Measurements from ENCODE around the gene ADAMTSL5.
"Not testable (repeated sequence)": the region's sequence is repeated elsewhere in the genome, so short reads cannot be mapped to it uniquely, and the experiment has no call there.

Gene ADAMTSL5

GRCh38 chr19:1503925-1504773 lies 8.7 kb downstream of the ADAMTSL5 start:
- no peak overlapping the region for H3K9ac ChIP-seq (ENCODE audit: insufficient read length)

GRCh38 chr19:1503089-1503924 lies 9.5 kb downstream of the ADAMTSL5 start:
- H3K4me3 ChIP-seq: peak overlapping the region; percentile 52
- H3K36me3 ChIP-seq (ENCODE audit: insufficient read depth, low read length): no peaks in the 10 kb centered on the region
- DNase-seq (ENCODE audit: low read depth, low spot score): no peak
- no peak overlapping the region for H3K27ac ChIP-seq
- H3K9ac ChIP-seq (ENCODE audit: insufficient read length): peak overlapping the region; percentile 37
- no peaks in the 10 kb centered on the region for H3K9me3 ChIP-seq (ENCODE audit: low read depth, low read length)
- TF ChIP-seq FOXP2 (optimal IDR thresholded peaks at IDR 0.05; ENCODE audit: control extremely low read depth, extremely low read length, insufficient read depth) (no peak), POLR2AphosphoS5 (IDR thresholded peaks at IDR 0.05; ENCODE audit: borderline replicate concordance, low read depth, low read length) (no peak), EZH2 (IDR thresholded peaks at IDR 0.05) (no peak)

More at GRCh38 chr19:1503925-1504773, 8.7 kb downstream of the ADAMTSL5 start:
- Histone ChIP-seq H3K9me3 (ENCODE audit: low read depth, low read length) (no peaks in the 10 kb centered on the region), H3K36me3 (ENCODE audit: insufficient read depth, low read length) (no peaks in the 10 kb centered on the region), H3K4me3 (peak overlapping the region; percentile 52; the same call in 1 of the 2 replicates), H3K27ac (no peak overlapping the region)
- DNase-seq (ENCODE audit: low read depth, low spot score): no peak
- TF ChIP-seq EZH2 (IDR thresholded peaks at IDR 0.05): no peak
- no peak for TF ChIP-seq FOXP2 (optimal IDR thresholded peaks at IDR 0.05; ENCODE audit: control extremely low read depth, extremely low read length, insufficient read depth)
- TF ChIP-seq POLR2AphosphoS5 (IDR thresholded peaks at IDR 0.05; ENCODE audit: borderline replicate concordance, low read depth, low read length): no peak

GRCh38 chr19:1502433-1503088 lies 10.3 kb downstream of the ADAMTSL5 start:
- no peak overlapping the region for H3K27ac ChIP-seq
- DNase-seq (ENCODE audit: low read depth, low spot score): no peak
- H3K4me3 ChIP-seq: no peak overlapping the region
- H3K9me3 ChIP-seq (ENCODE audit: low read depth, low read length): no peaks in the 10 kb centered on the region
- no peak for TF ChIP-seq POLR2AphosphoS5 (IDR thresholded peaks at IDR 0.05; ENCODE audit: borderline replicate concordance, low read depth, low read length)
- no peak for TF ChIP-seq EZH2 (IDR thresholded peaks at IDR 0.05)
- no peak for TF ChIP-seq FOXP2 (optimal IDR thresholded peaks at IDR 0.05; ENCODE audit: control extremely low read depth, extremely low read length, insufficient read depth)
- H3K9ac ChIP-seq (ENCODE audit: insufficient read length): peak overlapping the region; percentile 37
- H3K36me3 ChIP-seq (ENCODE audit: insufficient read depth, low read length): no peaks in the 10 kb centered on the region

GRCh38 chr19:1501200-1501595 lies 11.6 kb downstream of the ADAMTSL5 start:
- H3K27ac ChIP-seq: no peak overlapping the region
- no peak overlapping the region for H3K9ac ChIP-seq (ENCODE audit: insufficient read length)
- H3K36me3 ChIP-seq (ENCODE audit: insufficient read depth, low read length): no peaks in the 10 kb centered on the region
- TF ChIP-seq FOXP2 (optimal IDR thresholded peaks at IDR 0.05; ENCODE audit: control extremely low read depth, extremely low read length, insufficient read depth) (no peak), EZH2 (IDR thresholded peaks at IDR 0.05) (no peak), POLR2AphosphoS5 (IDR thresholded peaks at IDR 0.05; ENCODE audit: borderline replicate concordance, low read depth, low read length) (no peak)
- H3K4me3 ChIP-seq: no peak overlapping the region
- H3K9me3 ChIP-seq (ENCODE audit: low read depth, low read length): no peaks in the 10 kb centered on the region
- no peak for DNase-seq (ENCODE audit: low read depth, low spot score)

GRCh38 chr19:1499231-1499630 lies 13.6 kb downstream of the ADAMTSL5 start:
- not testable (repeated sequence) for H3K27ac ChIP-seq; H3K36me3 ChIP-seq (ENCODE audit: insufficient read depth, low read length); DNase-seq (ENCODE audit: low read depth, low spot score); H3K9me3 ChIP-seq (ENCODE audit: low read depth, low read length); H3K9ac ChIP-seq (ENCODE audit: insufficient read length); H3K4me3 ChIP-seq

- TF ChIP-seq POLR2AphosphoS5 (IDR thresholded peaks at IDR 0.05; ENCODE audit: borderline replicate concordance, low read depth, low read length) (no peak), EZH2 (IDR thresholded peaks at IDR 0.05) (no peak), FOXP2 (optimal IDR thresholded peaks at IDR 0.05; ENCODE audit: control extremely low read depth, extremely low read length, insufficient read depth) (no peak)
- Histone ChIP-seq H3K9me3 (ENCODE audit: low read depth, low read length) (no peaks in the 10 kb centered on the region), H3K4me3 (no peak overlapping the region; the same call in 1 of the 2 replicates), H3K27ac (no peak overlapping the region), H3K9ac (ENCODE audit: insufficient read length) (no peak overlapping the region), H3K36me3 (ENCODE audit: insufficient read depth, low read length) (no peaks in the 10 kb centered on the region)
- no peak for DNase-seq (ENCODE audit: low read depth, low spot score)
Measured at GRCh38 chr19:1497578-1498235, 15.1 kb downstream of the ADAMTSL5 start.

- H3K36me3 ChIP-seq (ENCODE audit: insufficient read depth, low read length): no peaks in the 10 kb centered on the region
- DNase-seq (ENCODE audit: low read depth, low spot score): no peak
- no peaks in the 10 kb centered on the region for H3K9me3 ChIP-seq (ENCODE audit: low read depth, low read length)
- H3K4me3 ChIP-seq: no peak overlapping the region
- TF ChIP-seq POLR2AphosphoS5 (IDR thresholded peaks at IDR 0.05; ENCODE audit: borderline replicate concordance, low read depth, low read length) (no peak), FOXP2 (optimal IDR thresholded peaks at IDR 0.05; ENCODE audit: control extremely low read depth, extremely low read length, insufficient read depth) (no peak), EZH2 (IDR thresholded peaks at IDR 0.05) (no peak)
- H3K27ac ChIP-seq: no peak overlapping the region
- no peak overlapping the region for H3K9ac ChIP-seq (ENCODE audit: insufficient read length)
Measured at GRCh38 chr19:1496714-1497577, 15.9 kb downstream of the ADAMTSL5 start.

Measured in SK-N-MC (cell line).